OCI-LY3 (cell line): Measurements from ENCODE around the gene ATG14.

Experiments
- H2AFZ ChIP-seq: fragments of 200-600, 300-600 bp; shearing (Covaris generic); 2 replicates; pipeline ENCODE4 v1.6.0; 2014; ENCODE audit warnings: antibody characterized with exemption, low read depth, low read length
- H3K27ac ChIP-seq: fragments of 200-600, 300-600 bp; sonication (generic); 2 replicates; pipeline ENCODE4 v1.5.1; 2014; ENCODE audit warnings: mild to moderate bottlenecking, low read length, moderate library complexity, mixed read lengths
- H3K27me3 ChIP-seq: fragments of 200-600, 300-600 bp; sonication (generic); 2 replicates; pipeline ENCODE4 v1.6.1; 2014; ENCODE audit warnings: low read depth, low read length, mixed read lengths
- H3K36me3 ChIP-seq: fragments of 200-600, 300-600 bp; sonication (generic); replicated peaks from 2 replicates; pipeline ENCODE3; 2014; ENCODE audit warnings: low read depth, low read length, mixed read lengths
- H3K4me1 ChIP-seq: fragments of 300-600, 200-600 bp; sonication (generic); 2 replicates; pipeline ENCODE4 v1.6.1; 2014; ENCODE audit warnings: low read length, mixed read lengths
- H3K4me2 ChIP-seq: fragments of 200-600, 300-600 bp; sonication (generic); 2 replicates; pipeline ENCODE4 v1.6.1; 2014; ENCODE audit warnings: low read length, mixed read lengths
- H3K4me3 ChIP-seq: fragments of 300-600, 200-600 bp; sonication (generic); 2 replicates; pipeline ENCODE4 v1.5.1; 2014; ENCODE audit warnings: antibody characterized with exemption, mild to moderate bottlenecking, low read length, moderate library complexity
- H3K79me2 ChIP-seq: fragments of 300-600, 200-600 bp; shearing (Covaris generic); 2 replicates; pipeline ENCODE4 v1.6.1; 2014; ENCODE audit warnings: mild to moderate bottlenecking, low read length, mixed read lengths
- H3K9ac ChIP-seq: fragments of 300-600, 200-600 bp; shearing (Covaris generic); 2 replicates; pipeline ENCODE4 v1.6.0; 2014; ENCODE audit warnings: mild to moderate bottlenecking, low read length, moderate library complexity
- H3K9me3 ChIP-seq: fragments of 200-600, 300-600 bp; shearing (Covaris generic); 2 replicates; pipeline ENCODE4 v1.6.1; 2014; ENCODE audit warnings: low read length, mixed read lengths; ENCODE audit not compliant: insufficient read depth
- H4K20me1 ChIP-seq: fragments of 200-600, 300-600 bp; sonication (generic); 2 replicates; pipeline ENCODE4 v1.6.1; 2016; ENCODE audit warnings: low read length, mixed read lengths; ENCODE audit not compliant: insufficient read depth
- EZH2phosphoT487 ChIP-seq: fragments of 200-600 bp; shearing (Covaris generic); IDR thresholded peaks from 2 replicates; pipeline ENCODE4 v1.6.1; 2018; ENCODE audit warnings: antibody characterized with exemption, mixed run types, low read depth
- TF ChIP-seq, protein P1 (sequence below): fragments of 200-600, 300-600 bp; sonication (generic); IDR thresholded peaks from 2 replicates; pipeline ENCODE4 v1.5.1; 2014; ENCODE audit warnings: antibody characterized with exemption, low read length, low read depth

Gene ATG14

DNA sequence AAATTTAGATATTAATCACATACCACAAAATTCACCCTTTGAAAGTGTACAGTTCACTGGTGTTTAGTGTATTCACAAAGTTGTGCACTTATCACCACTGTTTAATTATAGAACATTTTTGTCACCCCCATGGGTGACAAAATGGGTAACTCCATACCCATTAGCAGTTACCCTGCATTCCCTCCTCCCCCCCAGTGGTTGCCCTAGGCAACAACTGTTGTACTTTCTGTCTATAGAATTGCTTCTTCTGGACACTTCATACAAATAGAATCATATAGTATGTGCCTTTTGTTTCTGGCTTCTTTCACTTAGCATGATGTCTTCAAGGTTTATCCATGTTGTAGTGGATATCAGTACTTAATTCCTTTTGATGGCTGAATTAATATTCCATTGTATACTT is 87.7 kb downstream of the ATG14 start:
- Histone ChIP-seq H4K20me1 (peaks cover 39% of the 10 kb centered on the region), H3K9ac (no peak overlapping the region), H2AFZ (no peak overlapping the region), H3K4me3 (no peak overlapping the region), H3K9me3 (no peaks in the 10 kb centered on the region), H3K27ac (no peak overlapping the region), H3K4me1 (peaks cover 14% of the 10 kb centered on the region), H3K27me3 (no peaks in the 10 kb centered on the region), H3K79me2 (peaks cover 33% of the 10 kb centered on the region), H3K4me2 (no peak overlapping the region), H3K36me3 (peaks cover 8% of the 10 kb centered on the region)
- TF ChIP-seq, protein P1, sequence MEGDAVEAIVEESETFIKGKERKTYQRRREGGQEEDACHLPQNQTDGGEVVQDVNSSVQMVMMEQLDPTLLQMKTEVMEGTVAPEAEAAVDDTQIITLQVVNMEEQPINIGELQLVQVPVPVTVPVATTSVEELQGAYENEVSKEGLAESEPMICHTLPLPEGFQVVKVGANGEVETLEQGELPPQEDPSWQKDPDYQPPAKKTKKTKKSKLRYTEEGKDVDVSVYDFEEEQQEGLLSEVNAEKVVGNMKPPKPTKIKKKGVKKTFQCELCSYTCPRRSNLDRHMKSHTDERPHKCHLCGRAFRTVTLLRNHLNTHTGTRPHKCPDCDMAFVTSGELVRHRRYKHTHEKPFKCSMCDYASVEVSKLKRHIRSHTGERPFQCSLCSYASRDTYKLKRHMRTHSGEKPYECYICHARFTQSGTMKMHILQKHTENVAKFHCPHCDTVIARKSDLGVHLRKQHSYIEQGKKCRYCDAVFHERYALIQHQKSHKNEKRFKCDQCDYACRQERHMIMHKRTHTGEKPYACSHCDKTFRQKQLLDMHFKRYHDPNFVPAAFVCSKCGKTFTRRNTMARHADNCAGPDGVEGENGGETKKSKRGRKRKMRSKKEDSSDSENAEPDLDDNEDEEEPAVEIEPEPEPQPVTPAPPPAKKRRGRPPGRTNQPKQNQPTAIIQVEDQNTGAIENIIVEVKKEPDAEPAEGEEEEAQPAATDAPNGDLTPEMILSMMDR: no peak
- TF ChIP-seq EZH2phosphoT487: no peak

DNA sequence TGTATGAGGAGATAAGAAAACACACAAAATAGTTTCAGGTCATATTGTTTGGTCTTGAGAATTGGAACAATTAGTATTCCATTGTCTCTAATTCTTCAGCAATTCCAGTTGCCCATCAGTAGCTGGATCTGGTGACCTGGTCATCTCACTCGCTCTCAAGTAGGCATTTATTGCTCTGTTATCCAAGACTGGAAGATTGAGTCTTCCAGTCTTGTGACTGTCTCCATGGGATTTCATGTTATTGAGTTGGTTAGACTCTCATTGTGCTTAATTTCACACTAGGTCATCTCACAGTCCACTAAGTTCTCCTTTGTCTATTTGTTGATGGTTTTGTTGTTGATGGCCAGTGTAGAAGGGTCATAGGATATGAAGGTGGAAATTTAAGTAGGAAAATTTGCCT is 92.9 kb downstream of the ATG14 start:
- no peak for TF ChIP-seq EZH2phosphoT487
- TF ChIP-seq, protein P1: no peak
- H3K36me3 ChIP-seq: peaks cover 27% of the 10 kb centered on the region
- no peak overlapping the region for H3K9ac ChIP-seq
- H2AFZ ChIP-seq: no peak overlapping the region
- H3K27ac ChIP-seq: no peak overlapping the region
- no peaks in the 10 kb centered on the region for H3K9me3 ChIP-seq
- peaks cover under 1% of the 10 kb centered on the region; the same call in 1 of the 2 replicates for H3K79me2 ChIP-seq
- H4K20me1 ChIP-seq: peaks cover 5% of the 10 kb centered on the region; the same call in 1 of the 2 replicates
- H3K4me3 ChIP-seq: no peak overlapping the region
- no peak overlapping the region for H3K4me2 ChIP-seq
- H3K4me1 ChIP-seq: no peaks in the 10 kb centered on the region
- H3K27me3 ChIP-seq: no peaks in the 10 kb centered on the region

DNA sequence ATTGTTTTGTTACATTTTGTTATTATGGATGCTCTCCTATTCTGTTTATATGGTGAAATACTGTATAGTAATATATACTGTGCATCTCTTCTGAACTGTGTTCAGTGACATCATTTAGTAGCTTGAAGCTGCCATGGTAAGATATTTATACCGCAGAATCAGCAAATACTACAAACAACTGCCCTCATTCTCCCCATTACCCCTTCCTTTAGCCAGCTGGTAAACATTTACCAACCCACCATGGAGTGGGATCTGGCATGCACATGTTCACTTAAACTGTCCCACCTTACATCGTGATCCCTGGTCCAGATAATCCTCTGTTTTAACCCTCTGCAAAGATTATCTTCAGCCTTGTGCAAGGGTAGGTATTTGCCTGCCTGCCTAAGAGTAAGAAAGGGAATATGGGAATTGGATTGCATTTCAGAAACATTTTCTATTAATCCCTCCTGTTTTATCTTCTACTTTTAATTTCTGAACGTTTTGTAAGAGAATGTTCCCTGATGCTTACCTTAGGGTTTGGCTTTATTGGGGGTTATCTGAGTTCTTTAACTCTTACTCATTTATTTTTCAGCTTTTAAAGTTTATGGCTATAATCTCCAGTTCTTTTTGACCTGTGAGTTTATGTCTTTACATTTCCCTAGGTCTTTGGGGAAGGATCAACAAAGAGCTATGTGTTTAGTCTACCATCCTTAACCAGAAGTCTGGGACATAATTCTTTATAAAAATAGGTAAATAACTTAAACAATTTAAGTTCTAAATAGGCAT is 93.9 kb downstream of the ATG14 start:
- Histone ChIP-seq H2AFZ (no peak overlapping the region), H3K4me3 (no peak overlapping the region), H4K20me1 (peaks cover 5% of the 10 kb centered on the region; the same call in 1 of the 2 replicates), H3K4me2 (no peak overlapping the region), H3K27ac (no peak overlapping the region), H3K36me3 (peaks cover 31% of the 10 kb centered on the region), H3K27me3 (no peaks in the 10 kb centered on the region), H3K79me2 (no peaks in the 10 kb centered on the region), H3K4me1 (no peaks in the 10 kb centered on the region), H3K9ac (no peak overlapping the region), H3K9me3 (peaks cover under 1% of the 10 kb centered on the region; the same call in 1 of the 2 replicates)
- TF ChIP-seq, protein P1: no peak
- no peak for TF ChIP-seq EZH2phosphoT487

DNA sequence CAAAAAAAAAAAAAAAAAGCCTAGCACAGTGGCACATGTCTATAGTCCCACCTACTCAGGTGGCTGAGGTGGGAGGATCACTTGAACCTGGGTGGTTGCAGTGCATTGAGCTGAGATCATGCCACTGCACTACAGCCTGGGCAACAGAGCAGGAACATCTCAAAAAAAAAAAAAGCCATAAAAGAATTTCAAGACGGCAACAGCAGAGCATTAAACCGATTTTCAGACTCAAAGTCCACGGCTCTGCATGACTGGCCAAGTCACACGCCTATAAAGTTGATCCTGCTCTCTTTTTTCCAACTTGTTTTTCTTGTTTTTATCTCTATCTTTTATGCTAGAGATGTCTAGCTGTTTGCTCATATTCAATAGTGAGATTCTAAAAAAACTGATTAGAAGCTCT is 95.1 kb downstream of the ATG14 start:
- no peaks in the 10 kb centered on the region for H3K27me3 ChIP-seq
- peaks cover 5% of the 10 kb centered on the region; the same call in 1 of the 2 replicates for H4K20me1 ChIP-seq
- H3K9ac ChIP-seq: no peak overlapping the region
- H3K4me2 ChIP-seq: no peak overlapping the region
- TF ChIP-seq, protein P1: no peak
- TF ChIP-seq EZH2phosphoT487: no peak
- no peak overlapping the region for H3K4me3 ChIP-seq
- H3K4me1 ChIP-seq: no peaks in the 10 kb centered on the region
- H3K36me3 ChIP-seq: peaks cover 35% of the 10 kb centered on the region
- H3K27ac ChIP-seq: no peak overlapping the region
- H3K9me3 ChIP-seq: peaks cover 7% of the 10 kb centered on the region
- no peaks in the 10 kb centered on the region for H3K79me2 ChIP-seq
- no peak overlapping the region for H2AFZ ChIP-seq
